GM19452 (cell line): ENCODE results near the gene ASTL.
"Not testable (repeated sequence)": the region's sequence is repeated elsewhere in the genome, so short reads cannot be mapped to it uniquely, and the experiment has no call there.

Experiments used
- ATAC-seq: cut with Tn5 transposase; IDR thresholded peaks from one replicate; pipeline ENCODE4 v1.9.1; 2021; ENCODE audit not compliant: unreplicated experiment

Gene ASTL

GRCh38 chr2:96085541-96086355 is 52.6 kb downstream of the ASTL start:
- ATAC-seq, result no peak

GRCh38 chr2:96084858-96085518 is 53.3 kb downstream of the ASTL start:
- ATAC-seq, result not testable (repeated sequence)

- no peak for ATAC-seq
These were observed 54.1 kb downstream of the ASTL start for GRCh38 chr2:96083989-96084857.

- ATAC-seq, result no peak
These were observed 55.0 kb downstream of the ASTL start for GRCh38 chr2:96083064-96083939.

- ATAC-seq, result no peak
These were observed 55.9 kb downstream of the ASTL start for GRCh38 chr2:96082211-96083063.

- ATAC-seq, result no peak
These were observed 57.3 kb downstream of the ASTL start for GRCh38 chr2:96081042-96081441.

- ATAC-seq, result no peak
These were observed 63.0 kb downstream of the ASTL start for GRCh38 chr2:96075199-96075771.

- ATAC-seq, result no peak
These were observed 64.1 kb downstream of the ASTL start for GRCh38 chr2:96074156-96074555.

- no peak for ATAC-seq
These were observed 65.0 kb downstream of the ASTL start for GRCh38 chr2:96073170-96073775.
